ENCODE data around the gene PRICKLE2. TPM values are rescaled to one million over a fixed set of nuclear protein-coding genes. Genes with fewer than 3 reads are reported as not detected.
A peak's percentile ranks its signal among the peaks of the same experiment; 100 is the strongest.

The PRICKLE2 gene
- total RNA-seq, 4 donors from 2014 or later = 77.3 to 109 (median 96.7) TPM

GRCh38 chr3:64063207-64063982 is 161.9 kb downstream of the PRICKLE2 start:
- ATAC-seq = no peak
- TF ChIP-seq POLR2AphosphoS5 (IDR thresholded peaks at IDR 0.05) = no peak
- no peak for TF ChIP-seq EP300 (IDR thresholded peaks at IDR 0.05)
- 75 to 78% methylated on average over 5 of the region's 5 CpGs for WGBS, 2 donors (ENCODE audit: low coverage in 1 of 2)
- no peaks in the 10 kb centered on the region for H3K9me3 ChIP-seq
- no peaks in the 10 kb centered on the region for H3K27me3 ChIP-seq
- H3K4me1 ChIP-seq = peaks cover 0 to 12% (median 3%) of the 10 kb centered on the region in 3 donors
- H3K4me3 ChIP-seq = no peak overlapping the region
- no peaks in the 10 kb centered on the region for H3K36me3 ChIP-seq
- H3K27ac ChIP-seq = no peak overlapping the region

- 92 to 96% methylated on average over 5 of the region's 5 CpGs for WGBS, 2 donors (ENCODE audit: low coverage in 1 of 2)
- no peaks in the 10 kb centered on the region for H3K9me3 ChIP-seq
- H3K4me3 ChIP-seq = no peak overlapping the region
- H3K27me3 ChIP-seq = no peaks in the 10 kb centered on the region
- no peaks in the 10 kb centered on the region for H3K36me3 ChIP-seq
- ATAC-seq = no peak
- TF ChIP-seq POLR2AphosphoS5 (IDR thresholded peaks at IDR 0.05) (no peak), EP300 (IDR thresholded peaks at IDR 0.05) (no peak)
- TF ChIP-seq, protein P1, sequence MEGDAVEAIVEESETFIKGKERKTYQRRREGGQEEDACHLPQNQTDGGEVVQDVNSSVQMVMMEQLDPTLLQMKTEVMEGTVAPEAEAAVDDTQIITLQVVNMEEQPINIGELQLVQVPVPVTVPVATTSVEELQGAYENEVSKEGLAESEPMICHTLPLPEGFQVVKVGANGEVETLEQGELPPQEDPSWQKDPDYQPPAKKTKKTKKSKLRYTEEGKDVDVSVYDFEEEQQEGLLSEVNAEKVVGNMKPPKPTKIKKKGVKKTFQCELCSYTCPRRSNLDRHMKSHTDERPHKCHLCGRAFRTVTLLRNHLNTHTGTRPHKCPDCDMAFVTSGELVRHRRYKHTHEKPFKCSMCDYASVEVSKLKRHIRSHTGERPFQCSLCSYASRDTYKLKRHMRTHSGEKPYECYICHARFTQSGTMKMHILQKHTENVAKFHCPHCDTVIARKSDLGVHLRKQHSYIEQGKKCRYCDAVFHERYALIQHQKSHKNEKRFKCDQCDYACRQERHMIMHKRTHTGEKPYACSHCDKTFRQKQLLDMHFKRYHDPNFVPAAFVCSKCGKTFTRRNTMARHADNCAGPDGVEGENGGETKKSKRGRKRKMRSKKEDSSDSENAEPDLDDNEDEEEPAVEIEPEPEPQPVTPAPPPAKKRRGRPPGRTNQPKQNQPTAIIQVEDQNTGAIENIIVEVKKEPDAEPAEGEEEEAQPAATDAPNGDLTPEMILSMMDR (IDR thresholded peaks at IDR 0.05) = no peak
- no peak overlapping the region for H3K27ac ChIP-seq
- H3K4me1 ChIP-seq = peaks cover 0 to 13% (median 0%) of the 10 kb centered on the region in 3 donors
Observed at GRCh38 chr3:64061628-64062027, 163.6 kb downstream of the PRICKLE2 start.

GRCh38 chr3:64059484-64060175 is 165.6 kb downstream of the PRICKLE2 start:
- H3K4me1 ChIP-seq = peaks cover 0 to 13% (median 0%) of the 10 kb centered on the region in 3 donors
- no peaks in the 10 kb centered on the region for H3K9me3 ChIP-seq
- no peak overlapping the region for H3K4me3 ChIP-seq
- WGBS, 2 donors (ENCODE audit: low coverage in 1 of 2) = 63 to 74% methylated on average over 3 of the region's 3 CpGs
- ATAC-seq = no peak
- H3K27ac ChIP-seq = no peak overlapping the region
- TF ChIP-seq POLR2AphosphoS5 (IDR thresholded peaks at IDR 0.05) (no peak), EP300 (IDR thresholded peaks at IDR 0.05) (no peak), POLR2A (IDR thresholded peaks at IDR 0.05) (no peak)
- TF ChIP-seq, protein P1 (IDR thresholded peaks at IDR 0.05) = no peak
- no peaks in the 10 kb centered on the region for H3K27me3 ChIP-seq
- no peaks in the 10 kb centered on the region for H3K36me3 ChIP-seq

- no peak overlapping the region for H3K4me3 ChIP-seq
- H3K27me3 ChIP-seq = no peaks in the 10 kb centered on the region
- no peaks in the 10 kb centered on the region for H3K9me3 ChIP-seq
- peaks cover 0 to 13% (median 0%) of the 10 kb centered on the region in 3 donors for H3K4me1 ChIP-seq
- no peaks in the 10 kb centered on the region for H3K36me3 ChIP-seq
- 11 to 15% methylated on average over 4 of the region's 4 CpGs for WGBS, 2 donors (ENCODE audit: low coverage in 1 of 2)
- no peak overlapping the region for H3K27ac ChIP-seq
- no peak for ATAC-seq
- TF ChIP-seq POLR2A (IDR thresholded peaks at IDR 0.05) (no peak), POLR2AphosphoS5 (IDR thresholded peaks at IDR 0.05) (peak; percentile 61), EP300 (IDR thresholded peaks at IDR 0.05) (no peak)
- TF ChIP-seq, protein P1 (IDR thresholded peaks at IDR 0.05) = no peak
Observed at GRCh38 chr3:64058566-64058965, 166.7 kb downstream of the PRICKLE2 start.

DNA sequence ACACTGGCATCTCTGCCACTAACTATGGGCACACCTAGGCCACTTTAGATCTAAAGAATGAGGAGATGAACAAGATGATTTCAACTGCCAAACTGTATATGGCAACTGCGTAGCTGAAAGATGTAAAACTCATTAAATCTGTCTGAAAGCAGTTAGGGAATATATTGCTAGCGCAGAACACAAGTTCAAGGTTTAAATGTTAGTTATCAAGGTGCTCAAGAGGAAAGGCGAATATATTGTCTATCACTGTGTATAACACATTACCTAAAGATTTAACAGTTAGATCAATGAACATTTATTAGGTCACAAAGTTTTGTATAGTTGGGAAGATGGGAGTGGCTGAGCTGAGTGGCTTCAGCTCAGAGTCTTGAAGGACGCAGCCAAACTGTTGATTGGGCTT is 168.0 kb downstream of the PRICKLE2 start:
- no peak overlapping the region for H3K4me3 ChIP-seq
- WGBS, 2 donors (ENCODE audit: low coverage in 1 of 2) = 98 to 100% methylated on average over 3 to 4 of the region's 4 CpGs
- H3K36me3 ChIP-seq = no peaks in the 10 kb centered on the region
- no peak for ATAC-seq
- peaks cover 0 to 13% (median 0%) of the 10 kb centered on the region in 3 donors for H3K4me1 ChIP-seq
- H3K27ac ChIP-seq = no peak overlapping the region
- no peaks in the 10 kb centered on the region for H3K9me3 ChIP-seq
- TF ChIP-seq EP300 (IDR thresholded peaks at IDR 0.05) (no peak), POLR2AphosphoS5 (IDR thresholded peaks at IDR 0.05) (no peak)
- TF ChIP-seq, protein P1 (IDR thresholded peaks at IDR 0.05) = no peak
- H3K27me3 ChIP-seq = no peaks in the 10 kb centered on the region

Data from gastroesophageal sphincter (tissue), 4 donors.